ENCODE results near the gene GTPBP4.

GRCh38 chr10:964321-964987, 23.8 kb upstream of the GTPBP4 start:
- TF ChIP-seq CTCF (IDR thresholded peaks at IDR 0.05; ENCODE audit: low read depth, low read length) (no peak), EZH2phosphoT487 (IDR thresholded peaks at IDR 0.05; ENCODE audit: low read depth) (no peak)

All from OCI-LY3 (cell line).